Activated T-helper 1 cell treated with anti-CD3 and anti-CD28 coated beads, Interleukin-2, amount 50 U/mL, for 16 hours (primary cell): ENCODE data around the gene RAF1.
A peak's percentile ranks its signal among the peaks of the same experiment; 100 is the strongest.
"Not testable (repeated sequence)": the region's sequence is repeated elsewhere in the genome, so short reads cannot be mapped to it uniquely, and the experiment has no call there.

Experiments used
- DNase-seq, 2 donors: peaks; one replicate each; pipeline ENCODE4 v3.0.0-alpha.2; 2020; ENCODE audit warnings: low read depth in 1 of 2, low spot score in 1 of 2

The RAF1 gene

DNA sequence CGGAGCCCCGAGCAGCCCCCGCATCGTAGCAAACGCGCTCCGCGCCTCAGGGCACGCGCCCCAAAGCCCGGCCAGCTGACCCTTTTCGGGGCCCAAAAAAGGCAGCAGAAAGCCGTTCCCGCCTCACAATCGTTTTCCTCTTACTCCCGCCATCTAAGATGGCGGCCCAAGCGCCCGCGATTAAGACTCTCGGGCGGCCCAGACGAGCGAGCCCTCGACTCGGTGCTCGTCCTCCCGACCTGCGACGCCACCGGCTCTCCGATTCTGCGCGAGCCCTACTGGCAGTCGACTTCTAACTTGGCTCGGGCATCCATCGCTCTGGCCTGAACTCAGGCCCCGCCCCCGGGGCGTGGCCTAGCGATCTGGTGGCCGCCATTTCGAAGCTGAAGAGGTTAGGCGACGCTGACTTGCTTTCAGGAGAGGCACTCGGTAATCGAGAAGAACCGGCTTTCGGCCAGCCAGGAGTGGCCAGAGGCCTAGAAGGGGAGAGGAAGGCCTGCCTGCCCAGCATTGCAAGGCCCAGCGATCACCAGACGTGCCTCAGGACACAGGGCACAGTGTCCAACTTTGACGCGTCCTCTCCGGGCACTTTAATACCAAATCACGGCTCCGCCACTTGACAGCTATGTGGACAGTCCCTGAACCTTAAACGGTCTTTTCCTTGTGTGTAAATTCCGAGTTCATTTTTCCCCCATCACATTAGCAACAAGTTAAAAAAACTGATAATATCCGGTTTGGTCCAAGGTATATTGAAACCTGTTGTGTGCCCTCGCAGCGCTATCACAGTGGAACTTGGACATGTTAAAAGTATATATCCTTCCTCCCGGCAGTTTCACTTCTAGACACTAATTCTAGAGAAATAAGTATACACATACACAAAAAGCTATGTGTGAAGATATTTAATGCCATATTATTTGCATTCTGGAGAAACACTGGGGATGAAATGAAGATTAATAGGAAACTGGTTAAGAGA is at the start of gene RAF1:
Gene RAF1, minus strand, starts transcription at position 182 of the 973 bp plus-strand sequence. CDS start 45,396 bp downstream, outside the sequence.
- peak; percentile 93 to 97 for DNase-seq

DNA sequence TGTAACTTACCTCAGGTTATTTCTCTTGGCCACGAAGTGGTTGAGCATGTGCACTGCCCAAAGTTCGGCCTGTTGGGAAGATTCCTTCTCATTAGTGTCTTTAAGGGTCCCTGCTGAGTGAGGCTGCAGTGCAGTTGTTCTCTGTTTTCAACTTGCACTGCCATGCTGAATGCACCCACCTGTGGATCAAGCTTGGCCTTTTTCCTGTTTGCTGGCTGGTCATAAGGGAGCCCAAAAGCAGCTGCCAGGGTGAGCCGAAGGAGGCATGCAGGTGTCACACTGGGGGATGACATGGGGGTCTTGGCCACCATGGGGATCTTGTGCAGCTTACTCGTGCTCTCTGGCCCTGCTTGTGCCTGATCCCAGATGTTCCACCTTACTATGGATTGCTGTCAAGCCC is 46.1 kb upstream of the RAF1 start:
- DNase-seq: no peak

DNA sequence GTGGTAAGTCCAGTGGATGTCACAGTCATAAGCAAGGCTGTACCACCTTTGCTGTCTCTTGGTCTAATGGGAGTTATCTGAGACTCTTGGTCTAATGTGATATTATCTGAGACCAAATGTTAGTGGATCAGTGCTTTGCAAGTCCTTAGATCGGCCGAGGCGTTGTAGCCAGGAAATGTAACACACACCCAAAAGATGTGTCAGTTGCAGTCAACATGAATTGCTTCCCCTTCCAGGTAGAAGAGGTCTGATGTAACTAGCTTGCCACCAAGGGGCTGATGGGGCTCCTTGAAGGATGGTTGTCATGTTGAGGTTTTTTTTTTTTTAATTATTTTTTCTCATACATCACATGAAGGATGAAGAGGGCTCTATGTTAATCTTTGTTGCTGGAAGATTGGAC is 45.4 kb upstream of the RAF1 start:
- DNase-seq: no peak

DNA sequence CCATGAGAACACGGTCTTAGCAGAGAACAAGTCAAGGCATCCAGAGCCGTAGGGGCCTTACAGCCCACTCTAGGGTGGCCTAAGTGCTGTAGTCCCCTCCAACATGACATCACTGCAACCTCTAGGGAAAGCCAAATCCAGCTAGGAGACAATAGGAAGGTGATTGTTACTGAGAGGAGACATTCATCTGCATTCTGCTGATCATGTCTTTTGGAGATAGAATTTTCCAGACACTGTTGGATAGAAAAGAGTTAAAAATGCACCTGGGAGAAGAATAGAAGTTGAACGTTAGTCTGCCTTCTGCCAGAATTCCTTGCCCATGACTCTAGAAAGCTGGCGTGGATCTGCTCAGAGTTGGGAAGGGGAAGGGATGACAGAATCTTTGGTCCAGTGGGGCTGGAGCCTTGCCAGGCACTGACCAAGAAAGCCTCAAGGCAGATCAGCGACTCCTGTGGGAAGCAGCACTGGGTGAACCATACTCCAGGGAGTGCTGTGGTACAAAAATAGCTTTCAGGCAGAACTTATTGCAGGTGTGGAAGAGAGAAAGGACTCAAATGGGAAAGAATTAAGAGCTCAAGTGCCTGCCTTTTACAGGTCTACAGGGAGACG is 44.8 kb upstream of the RAF1 start:
- no peak for DNase-seq

DNA sequence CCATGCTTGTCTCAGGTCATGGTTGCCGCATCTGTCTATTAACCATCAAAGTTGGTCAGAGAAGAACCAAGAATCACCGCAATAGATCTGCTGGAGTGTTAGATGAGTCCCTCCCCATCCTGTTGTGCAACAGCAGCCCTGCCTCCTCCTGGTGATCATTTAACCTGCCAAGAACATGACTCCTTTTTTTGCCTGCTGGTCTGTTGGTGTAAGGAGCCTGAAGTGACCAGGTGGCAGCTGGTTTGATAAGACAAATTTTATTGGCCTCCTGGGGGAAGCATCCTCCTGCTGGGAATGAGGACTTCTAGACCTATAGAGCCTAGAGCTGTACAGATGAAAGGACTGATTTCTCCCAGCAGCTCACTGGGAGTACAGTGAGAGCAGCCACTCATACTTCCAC is 43.5 kb upstream of the RAF1 start:
- no peak for DNase-seq

DNA sequence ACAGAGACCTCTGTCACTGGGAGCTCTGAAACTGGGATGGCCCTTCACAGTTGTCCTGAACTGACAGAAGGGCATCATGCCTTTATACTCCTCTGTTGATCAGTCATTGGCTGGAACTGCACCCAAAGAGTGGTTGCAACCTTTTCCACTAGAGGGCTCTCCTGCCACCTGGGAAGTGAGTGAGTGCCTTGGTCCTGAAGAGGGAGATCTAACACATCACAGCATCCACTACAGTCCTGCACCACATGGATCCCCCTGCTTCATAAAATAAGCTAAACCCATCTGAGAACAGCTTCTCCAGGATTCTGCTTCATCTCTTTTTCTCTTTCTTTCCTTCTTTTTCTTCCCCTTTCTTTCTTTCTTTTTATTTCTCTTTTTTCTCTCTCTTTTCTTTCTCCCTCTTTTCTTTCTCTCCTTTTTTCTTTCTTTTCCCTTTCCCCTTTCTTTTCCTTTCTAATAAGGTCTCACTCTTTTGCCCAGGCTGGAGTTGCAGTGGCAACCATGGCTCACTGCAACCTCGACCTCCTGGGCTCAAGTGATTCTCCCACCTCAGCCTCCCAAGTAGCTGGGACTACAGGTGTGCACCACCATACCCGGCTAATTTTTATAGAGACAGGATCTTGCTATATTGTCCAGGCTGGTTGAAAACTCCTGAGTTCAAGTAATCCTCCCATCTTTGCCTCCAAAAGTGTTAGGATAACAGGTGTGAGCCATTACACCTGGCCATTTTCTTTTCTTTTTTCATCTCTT is 42.8 kb upstream of the RAF1 start:
- DNase-seq: peak; percentile 10 to 21

DNA sequence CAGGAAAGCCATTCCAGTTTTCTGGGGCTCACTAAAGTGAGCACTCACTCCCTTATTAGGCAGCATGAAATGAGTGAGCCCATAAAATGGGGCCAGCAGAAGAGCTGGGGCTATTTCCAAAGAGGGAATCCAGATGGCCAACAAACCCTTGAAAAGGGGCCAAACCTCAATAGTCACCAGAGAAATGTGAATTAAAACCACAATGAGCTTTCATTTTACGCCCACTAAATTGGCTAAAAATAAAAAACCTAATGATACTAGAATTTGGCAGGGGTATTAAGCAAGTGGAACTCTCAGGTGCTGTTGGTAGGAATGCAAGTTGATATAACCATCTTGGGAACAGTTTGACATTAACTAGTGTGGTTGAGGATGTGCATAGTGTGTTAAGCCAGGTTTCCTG is 42.1 kb upstream of the RAF1 start:
- DNase-seq: no peak

DNA sequence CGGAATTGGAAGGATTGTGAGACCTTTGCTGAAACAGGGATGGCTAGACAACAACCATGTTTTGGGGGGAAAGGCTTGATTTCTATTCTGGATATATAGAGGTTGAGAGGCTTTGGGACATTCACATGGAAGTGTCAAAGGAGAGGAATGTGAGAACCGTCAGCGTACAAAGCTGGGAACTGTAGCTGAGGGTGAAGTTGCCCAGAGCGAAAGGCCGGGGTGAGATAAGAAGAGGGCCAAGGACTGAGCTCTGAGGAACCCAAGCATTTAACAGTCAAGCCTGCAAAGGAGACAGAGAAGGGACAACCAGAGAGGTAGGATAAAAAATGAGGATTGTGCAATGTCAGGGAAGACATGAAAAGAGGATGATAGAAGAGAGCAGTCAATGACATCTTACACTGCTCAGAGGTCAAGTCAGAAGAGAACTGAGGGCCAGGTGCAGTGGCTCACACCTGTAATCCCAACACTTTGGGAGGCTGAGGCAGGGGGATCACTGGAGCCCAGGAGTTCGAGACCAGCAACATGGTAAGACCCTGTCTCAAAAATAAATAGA is 41.5 kb upstream of the RAF1 start:
- DNase-seq: no peak

DNA sequence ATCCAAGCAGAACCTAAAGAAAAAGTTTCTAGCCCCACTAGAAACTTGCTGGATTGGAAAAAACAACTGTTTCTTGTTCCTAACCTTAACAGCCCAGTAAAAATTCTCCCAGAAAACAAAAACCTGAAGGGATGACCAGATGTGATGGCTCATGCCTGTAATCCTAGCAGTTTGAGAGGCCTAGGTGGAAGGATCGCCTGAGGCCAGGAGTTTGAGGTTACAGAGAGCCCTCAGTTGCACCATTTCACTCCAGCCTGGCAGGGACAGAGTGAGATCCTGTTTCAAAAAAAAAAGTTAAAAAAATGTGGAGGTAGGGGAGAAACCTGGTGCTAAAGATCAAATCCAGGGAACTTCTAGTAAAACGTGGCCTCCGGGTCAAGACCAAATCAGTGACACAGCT is 38.6 kb upstream of the RAF1 start:
- DNase-seq: no peak

DNA sequence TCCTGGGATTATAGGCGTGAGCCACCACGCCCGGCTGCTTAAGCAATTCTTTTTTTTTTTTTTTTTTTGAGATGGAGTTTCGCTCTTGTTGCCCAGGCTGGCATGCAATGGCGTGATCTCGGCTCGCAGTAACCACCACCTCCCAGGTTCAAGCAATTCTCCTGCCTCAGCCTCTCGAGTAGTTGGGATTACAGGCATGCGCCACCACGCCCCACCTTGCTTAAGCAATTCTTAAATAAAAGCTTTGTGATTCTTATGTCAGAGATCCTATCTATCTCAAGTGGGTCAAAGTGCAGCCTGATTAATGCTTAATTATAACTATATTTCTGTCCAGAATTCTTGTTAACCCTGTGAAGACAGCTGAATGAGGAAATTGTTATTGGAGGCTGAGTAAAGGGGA is 37.7 kb upstream of the RAF1 start:
- DNase-seq: not testable (repeated sequence)

DNA sequence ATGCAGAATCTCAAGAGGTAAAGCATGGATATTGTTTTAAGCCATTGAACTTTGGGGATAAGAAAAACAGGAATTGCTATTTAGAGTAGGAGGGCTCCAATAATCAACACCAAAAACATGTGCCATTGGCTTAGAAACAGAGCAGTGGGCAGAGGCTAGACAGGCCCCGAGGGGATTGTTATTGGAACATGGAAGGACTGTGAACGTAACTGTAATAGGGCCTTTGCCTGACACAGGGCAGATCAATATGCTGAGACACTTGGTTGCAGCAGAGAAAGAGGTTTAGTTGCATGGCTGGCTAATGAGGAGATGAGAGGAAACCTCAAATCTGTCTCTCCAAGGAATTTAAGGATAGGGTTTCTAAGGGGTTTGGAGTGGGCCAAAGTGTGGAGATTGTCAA is 36.9 kb upstream of the RAF1 start:
- DNase-seq: no peak

DNA sequence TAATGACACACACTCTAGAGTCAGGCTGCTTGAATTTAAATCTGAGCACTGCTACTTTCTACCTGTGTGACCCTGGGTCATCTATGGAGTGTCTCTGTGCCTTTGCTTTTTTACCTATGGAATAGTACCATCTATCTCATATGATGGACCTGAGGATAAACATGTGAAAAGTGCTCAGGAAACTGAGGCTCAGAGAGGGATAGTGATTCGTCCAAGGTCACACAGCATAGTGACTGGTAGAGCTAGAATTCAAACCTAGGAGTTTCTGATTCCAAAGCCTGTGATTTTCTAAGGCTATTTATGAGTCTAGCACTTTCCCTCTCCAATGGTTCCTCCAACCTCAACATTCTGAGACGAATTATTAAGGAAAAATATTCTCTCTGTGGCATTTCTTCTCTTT is 32.0 kb upstream of the RAF1 start:
- DNase-seq: no peak

DNA sequence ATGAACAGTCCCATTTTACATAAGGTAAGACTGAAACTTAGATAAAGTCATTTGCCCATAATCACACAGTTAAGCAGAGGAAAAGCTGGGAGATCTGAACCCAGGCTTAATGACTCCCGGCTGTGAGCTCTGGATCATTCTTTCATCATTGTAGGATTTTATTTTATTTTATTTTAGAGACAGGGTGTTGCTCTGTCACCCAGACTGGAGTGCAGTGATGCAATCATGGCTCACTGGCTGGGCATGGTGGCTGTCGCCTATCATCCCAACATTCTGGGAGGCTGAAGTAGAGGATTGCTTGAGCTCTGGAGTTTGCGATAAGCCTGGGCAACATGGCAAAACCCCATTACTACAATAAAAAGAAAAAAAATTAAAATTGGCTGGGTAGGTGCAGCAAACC is 31.2 kb upstream of the RAF1 start:
- DNase-seq: no peak

DNA sequence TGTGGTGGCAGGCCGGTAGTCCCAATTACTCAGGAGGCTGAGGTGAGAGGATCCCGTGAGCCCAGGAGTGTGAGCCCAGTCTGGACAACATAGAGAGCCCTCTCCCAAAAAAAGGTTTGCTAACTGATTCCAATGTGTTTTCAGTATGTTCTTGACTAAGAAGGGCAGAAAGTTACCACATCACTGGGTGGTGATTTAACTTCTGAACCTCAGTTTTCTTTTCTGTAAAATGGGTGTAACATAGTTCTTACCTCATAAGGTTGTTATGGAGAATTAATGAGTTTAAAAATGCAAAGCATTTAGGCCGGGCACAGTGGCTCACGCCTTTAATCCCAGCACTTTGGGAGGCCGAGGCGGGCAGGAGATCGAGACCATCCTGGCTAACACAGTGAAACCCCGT is 28.5 kb upstream of the RAF1 start:
- no peak for DNase-seq

DNA sequence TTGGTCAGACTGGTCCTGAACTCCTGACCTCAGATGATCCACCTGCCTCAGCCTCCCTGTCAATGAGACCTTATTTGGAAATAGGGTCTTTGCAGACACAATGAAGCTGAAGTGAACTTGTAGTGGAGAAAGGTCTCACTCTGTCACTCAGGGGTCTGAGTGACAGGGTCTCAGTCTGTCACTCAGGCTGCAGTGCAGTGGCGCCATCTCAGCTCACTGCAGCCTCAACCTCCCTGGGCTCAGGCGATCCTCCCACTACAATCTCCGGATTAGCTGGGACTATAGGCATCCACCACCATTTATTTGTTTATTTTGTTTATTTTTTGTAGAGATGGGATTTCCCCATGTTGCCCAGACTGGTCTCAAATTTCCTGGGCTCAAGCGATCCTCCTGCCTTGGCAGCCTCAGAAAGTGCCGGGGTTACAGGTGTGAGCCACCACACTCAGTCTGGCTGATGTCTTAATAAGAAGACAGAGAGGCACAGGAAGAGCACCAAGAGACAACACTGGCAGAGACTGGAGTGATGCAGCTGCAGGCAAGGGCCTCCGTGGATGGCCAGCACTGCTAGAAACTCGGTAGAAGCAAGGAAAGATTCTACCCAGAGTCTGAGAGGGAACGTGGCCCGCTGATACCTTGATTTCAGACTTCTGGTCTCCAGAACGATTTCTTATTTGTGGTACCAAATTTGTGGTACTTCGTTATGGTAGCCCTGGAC is 26.2 kb upstream of the RAF1 start:
- DNase-seq: no peak

DNA sequence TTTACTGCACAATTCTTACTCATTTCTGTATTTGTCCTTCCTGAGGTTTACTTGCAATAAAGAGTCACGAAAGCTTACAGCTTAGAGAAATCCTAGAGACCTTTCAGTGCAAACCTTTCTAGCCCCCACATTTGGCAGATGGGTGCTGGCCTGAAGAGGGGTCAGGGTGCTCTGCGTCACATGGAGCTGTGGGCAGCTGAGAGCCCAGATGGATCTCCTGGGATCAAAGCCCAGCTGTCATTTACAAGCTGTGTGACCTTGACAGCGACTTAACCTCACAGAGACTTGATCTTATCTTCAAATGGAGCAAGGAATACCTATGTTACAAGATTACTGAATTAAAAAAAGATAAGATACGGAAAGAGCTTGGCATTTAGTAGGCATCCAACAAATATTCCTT is 24.0 kb upstream of the RAF1 start:
- no peak for DNase-seq

DNA sequence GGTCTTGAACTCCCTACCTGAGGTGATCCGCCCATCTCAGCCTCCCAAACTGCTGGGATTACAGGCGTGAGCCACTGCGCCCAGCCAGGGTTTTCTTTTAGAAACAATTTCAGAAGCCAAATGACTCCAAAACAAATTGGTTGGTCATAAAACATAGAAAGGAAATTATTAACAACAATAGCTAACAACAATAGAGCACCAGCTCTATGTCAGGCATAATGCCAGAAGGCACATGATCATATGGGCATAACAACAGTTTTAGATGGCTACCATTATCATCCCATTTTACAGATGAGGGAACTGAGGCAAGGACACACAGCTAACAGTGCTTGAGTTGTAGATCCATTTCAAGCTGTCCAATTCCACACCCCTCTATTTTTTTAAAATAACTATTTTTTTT is 22.2 kb upstream of the RAF1 start:
- DNase-seq: no peak

DNA sequence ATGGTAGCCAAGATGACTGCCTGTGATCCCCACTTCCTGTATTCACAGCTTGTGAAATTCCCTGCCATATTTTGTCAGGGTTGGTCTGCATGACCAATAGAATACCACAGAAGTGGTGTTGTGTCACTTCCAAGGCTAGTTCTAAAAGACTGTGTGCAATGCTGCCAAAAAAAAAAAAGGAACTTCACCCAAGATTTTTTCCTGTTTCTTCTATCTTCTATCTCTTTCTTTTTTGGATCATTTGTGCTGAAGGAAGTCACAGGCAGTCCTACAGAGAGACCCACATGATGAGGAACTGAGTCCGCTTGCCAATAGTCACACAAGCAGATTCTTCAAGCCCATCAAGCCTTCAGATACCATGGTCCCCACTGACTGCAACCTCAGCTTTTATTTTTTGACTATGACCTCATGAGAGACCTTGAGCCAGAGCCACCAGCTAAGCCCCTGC is 18.1 kb upstream of the RAF1 start:
- DNase-seq: no peak

DNA sequence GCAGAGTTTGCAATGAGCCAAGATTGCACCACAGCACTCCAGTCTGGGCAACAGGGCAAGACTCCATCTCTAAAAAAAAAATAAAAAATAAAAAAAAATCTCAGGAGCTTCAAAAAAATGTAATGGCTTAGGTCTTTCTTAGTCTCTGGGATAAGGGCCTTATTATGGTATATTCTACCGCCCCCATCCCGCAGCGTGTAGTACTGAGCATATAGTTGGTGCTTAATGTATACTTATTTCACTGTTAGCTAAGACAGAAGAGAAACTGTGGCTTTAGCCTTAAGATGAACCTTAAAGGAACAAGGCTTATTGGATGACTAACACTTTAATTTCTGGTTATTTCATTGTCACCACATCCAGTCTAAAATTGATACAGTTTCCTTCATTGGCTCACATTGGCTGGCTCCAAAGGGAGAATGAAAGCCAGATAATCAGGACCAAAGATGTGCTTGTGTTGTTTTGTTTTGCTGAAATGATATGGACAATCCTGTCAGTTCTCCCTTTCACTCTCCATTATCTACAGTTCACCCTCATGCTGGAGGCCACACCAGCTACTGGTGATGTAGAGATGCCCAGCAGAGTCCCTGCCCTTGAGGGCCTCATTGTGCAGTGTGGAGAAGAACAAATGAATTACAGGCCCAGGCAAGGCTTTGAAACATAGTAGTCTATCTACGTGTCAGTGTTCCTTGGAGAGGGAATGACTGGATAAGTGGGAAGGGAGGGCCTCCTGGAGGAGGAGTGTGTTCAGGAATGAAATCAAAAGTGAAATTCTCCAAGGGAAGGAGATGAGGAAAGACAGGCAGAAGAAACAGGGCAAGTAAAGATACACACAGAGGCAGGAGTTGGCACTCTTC is 17.4 kb upstream of the RAF1 start:
- DNase-seq: no peak

DNA sequence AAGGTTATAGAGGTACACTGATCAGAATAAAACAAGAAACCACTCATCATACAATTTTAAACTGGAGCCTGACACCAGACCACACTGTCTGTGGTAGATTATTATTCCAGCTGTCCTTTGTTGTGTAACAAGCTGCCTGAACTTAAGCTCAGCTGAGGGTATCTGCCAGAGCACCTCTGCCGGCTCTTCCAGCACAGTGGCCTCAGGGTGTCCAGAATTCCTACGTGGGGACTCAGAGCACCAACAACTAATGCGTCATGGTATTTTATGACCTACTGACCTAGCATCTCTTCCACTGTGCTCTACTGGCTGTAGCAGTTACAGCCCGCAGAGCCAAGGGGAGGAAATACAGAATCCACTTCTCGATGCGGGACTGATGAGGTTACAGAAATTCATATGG is 15.6 kb upstream of the RAF1 start:
- DNase-seq: no peak
